Type B pancreatic cell (in vitro differentiated cells): Measurements from ENCODE around the gene TNFSF9. TPM values are rescaled to one million over a fixed set of nuclear protein-coding genes. Genes with fewer than 3 reads are reported as not detected.

ENCODE experiments used
- DNase-seq: peaks from one replicate; pipeline ENCODE4 v3.0.0; 2021; ENCODE audit warnings: mixed read lengths; ENCODE audit not compliant: unreplicated experiment; ENCODE audit errors: extremely low spot score
- H3K27ac Mint-ChIP-seq: 2 replicates; pipeline ENCODE4 v1.8.0; 2021; ENCODE audit warnings: mild to moderate bottlenecking, mixed read lengths
- H3K27me3 Mint-ChIP-seq: 2 replicates; pipeline ENCODE4 v1.8.0; 2021; ENCODE audit warnings: mixed read lengths
- H3K36me3 Mint-ChIP-seq: 2 replicates; pipeline ENCODE4 v1.8.0; 2021; ENCODE audit warnings: mixed read lengths
- H3K4me1 Mint-ChIP-seq: one replicate; pipeline ENCODE4 v1.8.0; 2021; ENCODE audit warnings: mixed read lengths; ENCODE audit not compliant: unreplicated experiment
- H3K4me3 Mint-ChIP-seq: 2 replicates; pipeline ENCODE4 v1.8.0; 2021; ENCODE audit warnings: mild to moderate bottlenecking, mixed read lengths
- H3K9me3 Mint-ChIP-seq: 2 replicates; pipeline ENCODE4 v1.8.0; 2021; ENCODE audit warnings: mixed read lengths
- CTCF ChIP-seq: fragments of 200-600 bp; sonication (generic); conservative IDR thresholded peaks from 2 replicates; pipeline ENCODE4 v1.5.0; 2021; ENCODE audit warnings: antibody characterized with exemption, mild to moderate bottlenecking
- total RNA-seq: library from RNA; stranded (reverse); gene quantifications from 2 replicates; pipeline ENCODE4 v1.2.1, GENCODE V29; 2021; ENCODE audit warnings: low replicate concordance

TNFSF9 gene
- total RNA-seq, 1 donor from 2014 or later: 1.3 TPM

GRCh38 chr19:6568816-6569215 is 38.0 kb downstream of the TNFSF9 start:
- Mint-ChIP-seq H3K4me1 (no peaks in the 10 kb centered on the region), H3K4me3 (no peak overlapping the region), H3K36me3 (no peaks in the 10 kb centered on the region), H3K9me3 (peaks cover 7% of the 10 kb centered on the region), H3K27ac (no peak overlapping the region), H3K27me3 (peaks cover 9% of the 10 kb centered on the region)
- no peak for TF ChIP-seq CTCF
- no peak for DNase-seq

- Mint-ChIP-seq H3K4me1 (no peaks in the 10 kb centered on the region), H3K36me3 (no peaks in the 10 kb centered on the region), H3K27me3 (peaks cover 3% of the 10 kb centered on the region), H3K27ac (no peak overlapping the region), H3K4me3 (no peak overlapping the region), H3K9me3 (no peaks in the 10 kb centered on the region)
- TF ChIP-seq CTCF: no peak
- DNase-seq: no peak
Measured at GRCh38 chr19:6570764-6571163, 39.9 kb downstream of the TNFSF9 start.

- H3K4me1 Mint-ChIP-seq: no peaks in the 10 kb centered on the region
- no peaks in the 10 kb centered on the region for H3K9me3 Mint-ChIP-seq
- no peak for TF ChIP-seq CTCF
- H3K27ac Mint-ChIP-seq: no peak overlapping the region
- H3K4me3 Mint-ChIP-seq: no peak overlapping the region
- no peak for DNase-seq
- no peaks in the 10 kb centered on the region for H3K36me3 Mint-ChIP-seq
- peaks cover 3% of the 10 kb centered on the region for H3K27me3 Mint-ChIP-seq
Measured at GRCh38 chr19:6571167-6571566, 40.3 kb downstream of the TNFSF9 start.

- H3K4me3 Mint-ChIP-seq: no peak overlapping the region
- H3K9me3 Mint-ChIP-seq: no peaks in the 10 kb centered on the region
- no peak for TF ChIP-seq CTCF
- no peak overlapping the region for H3K27ac Mint-ChIP-seq
- no peaks in the 10 kb centered on the region for H3K4me1 Mint-ChIP-seq
- no peak for DNase-seq
- H3K27me3 Mint-ChIP-seq: no peaks in the 10 kb centered on the region
- no peaks in the 10 kb centered on the region for H3K36me3 Mint-ChIP-seq
Measured at GRCh38 chr19:6572217-6572616, 41.4 kb downstream of the TNFSF9 start.

- no peaks in the 10 kb centered on the region for H3K27me3 Mint-ChIP-seq
- no peak for TF ChIP-seq CTCF
- H3K9me3 Mint-ChIP-seq: peaks cover under 1% of the 10 kb centered on the region
- H3K27ac Mint-ChIP-seq: no peak overlapping the region
- no peak overlapping the region for H3K4me3 Mint-ChIP-seq
- H3K36me3 Mint-ChIP-seq: peaks cover under 1% of the 10 kb centered on the region
- no peak for DNase-seq
- H3K4me1 Mint-ChIP-seq: no peaks in the 10 kb centered on the region
Measured at GRCh38 chr19:6573350-6573749, 42.5 kb downstream of the TNFSF9 start.

- Mint-ChIP-seq H3K36me3 (peaks cover 3% of the 10 kb centered on the region), H3K9me3 (peaks cover 6% of the 10 kb centered on the region), H3K4me3 (no peak overlapping the region), H3K27ac (no peak overlapping the region), H3K4me1 (no peaks in the 10 kb centered on the region), H3K27me3 (peaks cover 7% of the 10 kb centered on the region)
- TF ChIP-seq CTCF: no peak
- DNase-seq: no peak
Measured at GRCh38 chr19:6576869-6577475, 46.1 kb downstream of the TNFSF9 start.
